ENCODE data around the gene LRRK2. TPM values are rescaled to one million over a fixed set of nuclear protein-coding genes. Genes with fewer than 3 reads are reported as not detected.

The LRRK2 gene
- total and polyA plus RNA-seq, 2 donors, result 5.1 to 10.4 TPM

- WGBS, result 95% methylated on average over 7 of the region's 7 CpGs
- H3K36me3 ChIP-seq (ENCODE audit: control insufficient read depth in 2 of 2, insufficient read depth in 2 of 2, low read length in 1 of 2), result no peaks in the 10 kb centered on the region
- no peak for DNase-seq (ENCODE audit: low read depth in 6 of 9, low spot score in 9 of 9)
- no peaks in the 10 kb centered on the region for H3K9me3 ChIP-seq (ENCODE audit: control insufficient read depth in 2 of 2, insufficient read depth in 1 of 2, low read length in 1 of 2)
- H3K4me1 ChIP-seq (ENCODE audit: control insufficient read depth in 2 of 2, insufficient read depth in 2 of 2, low read length in 2 of 2), result no peaks in the 10 kb centered on the region
- no peak overlapping the region for H3K4me3 ChIP-seq (ENCODE audit: low read length in 2 of 2)
- H3K27ac ChIP-seq (ENCODE audit: low read depth in 1 of 2, low read length in 1 of 2), result no peak overlapping the region
- H3K27me3 ChIP-seq (ENCODE audit: control insufficient read depth in 2 of 2, insufficient read depth in 1 of 2, low read length in 1 of 2), result no peaks in the 10 kb centered on the region
Observed at GRCh38 chr12:40287369-40287975, 62.7 kb downstream of the LRRK2 start.

GRCh38 chr12:40292788-40293429, 68.1 kb downstream of the LRRK2 start:
- H3K4me3 ChIP-seq (ENCODE audit: low read length in 2 of 2), result no peak overlapping the region
- H3K27ac ChIP-seq (ENCODE audit: low read depth in 1 of 2, low read length in 1 of 2), result no peak overlapping the region
- no peaks in the 10 kb centered on the region for H3K27me3 ChIP-seq (ENCODE audit: control insufficient read depth in 2 of 2, insufficient read depth in 1 of 2, low read length in 1 of 2)
- H3K36me3 ChIP-seq (ENCODE audit: control insufficient read depth in 2 of 2, insufficient read depth in 2 of 2, low read length in 1 of 2), result no peaks in the 10 kb centered on the region
- no peak for DNase-seq (ENCODE audit: low read depth in 6 of 9, low spot score in 9 of 9)
- 91% methylated on average over 3 of the region's 3 CpGs for WGBS
- H3K9me3 ChIP-seq (ENCODE audit: control insufficient read depth in 2 of 2, insufficient read depth in 1 of 2, low read length in 1 of 2), result no peaks in the 10 kb centered on the region
- no peaks in the 10 kb centered on the region for H3K4me1 ChIP-seq (ENCODE audit: control insufficient read depth in 2 of 2, insufficient read depth in 2 of 2, low read length in 2 of 2)

- Histone ChIP-seq H3K4me1 (ENCODE audit: control insufficient read depth in 2 of 2, insufficient read depth in 2 of 2, low read length in 2 of 2) (no peaks in the 10 kb centered on the region), H3K9me3 (ENCODE audit: control insufficient read depth in 2 of 2, insufficient read depth in 1 of 2, low read length in 1 of 2) (no peaks in the 10 kb centered on the region), H3K27ac (ENCODE audit: low read depth in 1 of 2, low read length in 1 of 2) (no peak overlapping the region), H3K4me3 (ENCODE audit: low read length in 2 of 2) (no peak overlapping the region), H3K36me3 (ENCODE audit: control insufficient read depth in 2 of 2, insufficient read depth in 2 of 2, low read length in 1 of 2) (no peaks in the 10 kb centered on the region), H3K27me3 (ENCODE audit: control insufficient read depth in 2 of 2, insufficient read depth in 1 of 2, low read length in 1 of 2) (no peaks in the 10 kb centered on the region)
- WGBS, result 97% methylated on average over 8 of the region's 8 CpGs
- DNase-seq (ENCODE audit: low read depth in 6 of 9, low spot score in 9 of 9), result no peak
Observed at GRCh38 chr12:40298341-40298740, 73.5 kb downstream of the LRRK2 start.

- Histone ChIP-seq H3K27me3 (ENCODE audit: control insufficient read depth in 2 of 2, insufficient read depth in 1 of 2, low read length in 1 of 2) (no peaks in the 10 kb centered on the region), H3K27ac (ENCODE audit: low read depth in 1 of 2, low read length in 1 of 2) (no peak overlapping the region), H3K4me1 (ENCODE audit: control insufficient read depth in 2 of 2, insufficient read depth in 2 of 2, low read length in 2 of 2) (no peaks in the 10 kb centered on the region), H3K9me3 (ENCODE audit: control insufficient read depth in 2 of 2, insufficient read depth in 1 of 2, low read length in 1 of 2) (no peaks in the 10 kb centered on the region), H3K36me3 (ENCODE audit: control insufficient read depth in 2 of 2, insufficient read depth in 2 of 2, low read length in 1 of 2) (no peaks in the 10 kb centered on the region), H3K4me3 (ENCODE audit: low read length in 2 of 2) (no peak overlapping the region)
- DNase-seq (ENCODE audit: low read depth in 6 of 9, low spot score in 9 of 9), result no peak
- 93% methylated on average over 3 of the region's 3 CpGs for WGBS
Observed at GRCh38 chr12:40300490-40300889, 75.7 kb downstream of the LRRK2 start.

- no peaks in the 10 kb centered on the region for H3K36me3 ChIP-seq (ENCODE audit: control insufficient read depth in 2 of 2, insufficient read depth in 2 of 2, low read length in 1 of 2)
- H3K4me1 ChIP-seq (ENCODE audit: control insufficient read depth in 2 of 2, insufficient read depth in 2 of 2, low read length in 2 of 2), result no peaks in the 10 kb centered on the region
- H3K27me3 ChIP-seq (ENCODE audit: control insufficient read depth in 2 of 2, insufficient read depth in 1 of 2, low read length in 1 of 2), result no peaks in the 10 kb centered on the region
- H3K9me3 ChIP-seq (ENCODE audit: control insufficient read depth in 2 of 2, insufficient read depth in 1 of 2, low read length in 1 of 2), result no peaks in the 10 kb centered on the region
- no peak overlapping the region for H3K4me3 ChIP-seq (ENCODE audit: low read length in 2 of 2)
- H3K27ac ChIP-seq (ENCODE audit: low read depth in 1 of 2, low read length in 1 of 2), result no peak overlapping the region
- DNase-seq (ENCODE audit: low read depth in 6 of 9, low spot score in 9 of 9), result no peak
- WGBS, result 80% methylated on average over 6 of the region's 6 CpGs
Observed at GRCh38 chr12:40309001-40309400, 84.2 kb downstream of the LRRK2 start.

GRCh38 chr12:40310211-40310610, 85.4 kb downstream of the LRRK2 start:
- H3K4me1 ChIP-seq (ENCODE audit: control insufficient read depth in 2 of 2, insufficient read depth in 2 of 2, low read length in 2 of 2), result no peaks in the 10 kb centered on the region
- H3K4me3 ChIP-seq (ENCODE audit: low read length in 2 of 2), result no peak overlapping the region
- WGBS, result 96% methylated on average over 9 of the region's 9 CpGs
- no peaks in the 10 kb centered on the region for H3K27me3 ChIP-seq (ENCODE audit: control insufficient read depth in 2 of 2, insufficient read depth in 1 of 2, low read length in 1 of 2)
- no peak overlapping the region for H3K27ac ChIP-seq (ENCODE audit: low read depth in 1 of 2, low read length in 1 of 2)
- DNase-seq (ENCODE audit: low read depth in 6 of 9, low spot score in 9 of 9), result no peak
- H3K9me3 ChIP-seq (ENCODE audit: control insufficient read depth in 2 of 2, insufficient read depth in 1 of 2, low read length in 1 of 2), result no peaks in the 10 kb centered on the region
- H3K36me3 ChIP-seq (ENCODE audit: control insufficient read depth in 2 of 2, insufficient read depth in 2 of 2, low read length in 1 of 2), result no peaks in the 10 kb centered on the region

- Histone ChIP-seq H3K36me3 (ENCODE audit: control insufficient read depth in 2 of 2, insufficient read depth in 2 of 2, low read length in 1 of 2) (no peaks in the 10 kb centered on the region), H3K27ac (ENCODE audit: low read depth in 1 of 2, low read length in 1 of 2) (no peak overlapping the region), H3K27me3 (ENCODE audit: control insufficient read depth in 2 of 2, insufficient read depth in 1 of 2, low read length in 1 of 2) (no peaks in the 10 kb centered on the region), H3K4me3 (ENCODE audit: low read length in 2 of 2) (no peak overlapping the region), H3K9me3 (ENCODE audit: control insufficient read depth in 2 of 2, insufficient read depth in 1 of 2, low read length in 1 of 2) (no peaks in the 10 kb centered on the region), H3K4me1 (ENCODE audit: control insufficient read depth in 2 of 2, insufficient read depth in 2 of 2, low read length in 2 of 2) (no peaks in the 10 kb centered on the region)
- no peak for DNase-seq (ENCODE audit: low read depth in 6 of 9, low spot score in 9 of 9)
Observed at GRCh38 chr12:40312196-40312595, 87.4 kb downstream of the LRRK2 start.

- Histone ChIP-seq H3K36me3 (ENCODE audit: control insufficient read depth in 2 of 2, insufficient read depth in 2 of 2, low read length in 1 of 2) (no peaks in the 10 kb centered on the region), H3K9me3 (ENCODE audit: control insufficient read depth in 2 of 2, insufficient read depth in 1 of 2, low read length in 1 of 2) (no peaks in the 10 kb centered on the region), H3K4me3 (ENCODE audit: low read length in 2 of 2) (no peak overlapping the region), H3K4me1 (ENCODE audit: control insufficient read depth in 2 of 2, insufficient read depth in 2 of 2, low read length in 2 of 2) (no peaks in the 10 kb centered on the region), H3K27ac (ENCODE audit: low read depth in 1 of 2, low read length in 1 of 2) (no peak overlapping the region), H3K27me3 (ENCODE audit: control insufficient read depth in 2 of 2, insufficient read depth in 1 of 2, low read length in 1 of 2) (no peaks in the 10 kb centered on the region)
- DNase-seq (ENCODE audit: low read depth in 6 of 9, low spot score in 9 of 9), result no peak
- WGBS, result 52% methylated on average over 4 of the region's 4 CpGs
Observed at GRCh38 chr12:40312982-40313576, 88.3 kb downstream of the LRRK2 start.

- DNase-seq (ENCODE audit: low read depth in 6 of 9, low spot score in 9 of 9), result peak in 1 of 9 donors; percentile 1
- Histone ChIP-seq H3K36me3 (ENCODE audit: control insufficient read depth in 2 of 2, insufficient read depth in 2 of 2, low read length in 1 of 2) (no peaks in the 10 kb centered on the region), H3K4me1 (ENCODE audit: control insufficient read depth in 2 of 2, insufficient read depth in 2 of 2, low read length in 2 of 2) (no peaks in the 10 kb centered on the region), H3K27ac (ENCODE audit: low read depth in 1 of 2, low read length in 1 of 2) (no peak overlapping the region), H3K9me3 (ENCODE audit: control insufficient read depth in 2 of 2, insufficient read depth in 1 of 2, low read length in 1 of 2) (no peaks in the 10 kb centered on the region), H3K27me3 (ENCODE audit: control insufficient read depth in 2 of 2, insufficient read depth in 1 of 2, low read length in 1 of 2) (no peaks in the 10 kb centered on the region), H3K4me3 (ENCODE audit: low read length in 2 of 2) (no peak overlapping the region)
- WGBS, result 94% methylated on average over 10 of the region's 10 CpGs
Observed at GRCh38 chr12:40313928-40314327, 89.1 kb downstream of the LRRK2 start.

All from thymus (tissue), 11 donors.